DMS53 (cell line): ENCODE results near the gene BRIP1.
"Not testable (repeated sequence)": the region's sequence is repeated elsewhere in the genome, so short reads cannot be mapped to it uniquely, and the experiment has no call there.

Source experiments
- DNase-seq: peaks from one replicate; lab custom pipeline; 2025; lab: John Stamatoyannopoulos, UW

Gene BRIP1

GRCh38 chr17:61863801-61864126 lies 436 bp upstream of the BRIP1 start:
- DNase-seq: peak; percentile 58

- DNase-seq: peak; percentile 12
Observed at GRCh38 chr17:61862105-61862574, 1.2 kb downstream of the BRIP1 start.

GRCh38 chr17:61860397-61860796 lies 2.9 kb downstream of the BRIP1 start:
- not testable (repeated sequence) for DNase-seq

GRCh38 chr17:61856035-61856434 lies 7.3 kb downstream of the BRIP1 start:
- no peak for DNase-seq

- DNase-seq: no peak
Observed at GRCh38 chr17:61852857-61853256, 10.5 kb downstream of the BRIP1 start.

GRCh38 chr17:61849674-61850073 lies 13.7 kb downstream of the BRIP1 start:
- no peak for DNase-seq

- DNase-seq: no peak
Observed at GRCh38 chr17:61848896-61849295, 14.4 kb downstream of the BRIP1 start.

GRCh38 chr17:61848247-61848646 lies 15.1 kb downstream of the BRIP1 start:
- DNase-seq: no peak

GRCh38 chr17:61847659-61848058 lies 15.7 kb downstream of the BRIP1 start:
- no peak for DNase-seq

GRCh38 chr17:61846761-61847375 lies 16.5 kb downstream of the BRIP1 start:
- no peak for DNase-seq

- DNase-seq: no peak
Observed at GRCh38 chr17:61846088-61846487, 17.2 kb downstream of the BRIP1 start.

- no peak for DNase-seq
Observed at GRCh38 chr17:61843435-61843834, 19.9 kb downstream of the BRIP1 start.

GRCh38 chr17:61842899-61843298 lies 20.4 kb downstream of the BRIP1 start:
- no peak for DNase-seq

- no peak for DNase-seq
Observed at GRCh38 chr17:61839300-61839786, 24.0 kb downstream of the BRIP1 start.

GRCh38 chr17:61837175-61838051 lies 25.9 kb downstream of the BRIP1 start:
- DNase-seq: peak; percentile 78

GRCh38 chr17:61836266-61837174 lies 26.8 kb downstream of the BRIP1 start:
- no peak for DNase-seq

GRCh38 chr17:61835606-61836005 lies 27.7 kb downstream of the BRIP1 start:
- no peak for DNase-seq

GRCh38 chr17:61834610-61835009 lies 28.7 kb downstream of the BRIP1 start:
- no peak for DNase-seq

- DNase-seq: no peak
Observed at GRCh38 chr17:61833536-61834193, 29.7 kb downstream of the BRIP1 start.

- no peak for DNase-seq
Observed at GRCh38 chr17:61832463-61832862, 30.9 kb downstream of the BRIP1 start.

GRCh38 chr17:61831099-61831498 lies 32.2 kb downstream of the BRIP1 start:
- DNase-seq: no peak

GRCh38 chr17:61828694-61829093 lies 34.6 kb downstream of the BRIP1 start:
- no peak for DNase-seq
